Osteoblast (primary cell): ENCODE data around the gene DTX3. TPM values are rescaled to one million over a fixed set of nuclear protein-coding genes. Genes with fewer than 3 reads are reported as not detected.
"Not testable (repeated sequence)": the region's sequence is repeated elsewhere in the genome, so short reads cannot be mapped to it uniquely, and the experiment has no call there.

Source experiments
- DNase-seq: peaks from one replicate; pipeline ENCODE4 v3.0.0; 2011; ENCODE audit warnings: low spot score, mixed read lengths; ENCODE audit not compliant: insufficient read length; ENCODE audit errors: missing footprints
- H2AFZ ChIP-seq: 2 replicates; pipeline ENCODE4 v1.6.0; 2011; ENCODE audit warnings: mild to moderate bottlenecking, low read length
- H3K27ac ChIP-seq: 2 replicates; pipeline ENCODE4 v1.5.1; 2011; ENCODE audit warnings: mild to moderate bottlenecking, low read depth, low read length, moderate library complexity
- H3K27me3 ChIP-seq: 2 replicates; pipeline ENCODE4 v1.6.0; 2012; ENCODE audit warnings: mild to moderate bottlenecking, control low read depth, inconsistent platforms, low read length, moderate library complexity; ENCODE audit not compliant: insufficient read depth
- H3K36me3 ChIP-seq: 2 replicates; pipeline ENCODE4 v1.5.1; 2011; ENCODE audit warnings: mild to moderate bottlenecking, low read length, control low read depth, moderate library complexity; ENCODE audit not compliant: insufficient read depth
- H3K4me1 ChIP-seq: 2 replicates; pipeline ENCODE4 v1.5.1; 2011; ENCODE audit warnings: mild to moderate bottlenecking, low read length, control low read depth, moderate library complexity; ENCODE audit not compliant: insufficient read depth
- H3K4me2 ChIP-seq: 2 replicates; pipeline ENCODE4 v1.6.0; 2011; ENCODE audit warnings: mild to moderate bottlenecking, low read length; ENCODE audit not compliant: insufficient read depth
- H3K4me3 ChIP-seq: fragments of 200-600 bp; sonication (generic); 3 replicates; pipeline ENCODE4 v1.5.1; 2012; ENCODE audit warnings: mild to moderate bottlenecking, low read length, inconsistent platforms; ENCODE audit not compliant: insufficient read depth
- H3K79me2 ChIP-seq: 2 replicates; pipeline ENCODE4 v1.6.0; 2012; ENCODE audit warnings: mild to moderate bottlenecking, low read length, control low read depth, inconsistent platforms; ENCODE audit not compliant: insufficient read depth
- H3K9me3 ChIP-seq: 2 replicates; pipeline ENCODE4 v1.5.1; 2011; ENCODE audit warnings: low read depth, low read length, control low read depth
- H4K20me1 ChIP-seq: 2 replicates; pipeline ENCODE4 v1.6.0; 2012; ENCODE audit warnings: mild to moderate bottlenecking, low read length, control low read depth; ENCODE audit not compliant: insufficient read depth
- CTCF ChIP-seq: IDR thresholded peaks from 2 replicates; pipeline ENCODE4 v1.5.1; 2011; ENCODE audit warnings: mild to moderate bottlenecking, low read depth, low read length, moderate library complexity; ENCODE audit errors: extremely low read depth
- total RNA-seq: library from RNA; depleted of rRNA; stranded (reverse); fragments of >200 nt; gene quantifications from 2 replicates; pipeline ENCODE4 v1.2.3, GENCODE V29; 2012

The DTX3 gene
- total RNA-seq, 1 donor: 21.4 TPM

- Histone ChIP-seq H3K27ac (no peak overlapping the region), H3K36me3 (no peaks in the 10 kb centered on the region), H3K79me2 (no peaks in the 10 kb centered on the region), H3K4me3 (peak overlapping the region; percentile 65), H3K9me3 (no peaks in the 10 kb centered on the region), H3K27me3 (peaks cover 37% of the 10 kb centered on the region), H3K4me1 (no peaks in the 10 kb centered on the region), H2AFZ (peak overlapping the region; percentile 62), H3K4me2 (peak overlapping the region; percentile 78), H4K20me1 (no peaks in the 10 kb centered on the region)
- no peak for TF ChIP-seq CTCF
- peak; percentile 73 for DNase-seq
Observed at GRCh38 chr12:57632073-57632957, 27.7 kb downstream of the DTX3 start.

GRCh38 chr12:57632958-57633840 lies 28.6 kb downstream of the DTX3 start, which contains the start of gene B4GALNT1:
B4GALNT1 (minus strand) TSS chr12:57633201; CDS start chr12:57632132, 1,069 bp downstream.
- Histone ChIP-seq H3K4me1 (no peaks in the 10 kb centered on the region), H2AFZ (peak within 1 kb of the TSS; percentile 62), H3K4me3 (peak within 1 kb of the TSS; percentile 65), H3K79me2 (no peaks in the 10 kb centered on the region), H3K27me3 (peaks cover 33% of the 10 kb centered on the region), H4K20me1 (no peaks in the 10 kb centered on the region), H3K9me3 (no peaks in the 10 kb centered on the region), H3K4me2 (peak within 1 kb of the TSS; percentile 78), H3K36me3 (no peaks in the 10 kb centered on the region), H3K27ac (no peak within 1 kb of the TSS)
- peak; percentile 63 for TF ChIP-seq CTCF
- peak; percentile 95 for DNase-seq

- H3K4me1 ChIP-seq, H3K79me2 ChIP-seq, H3K4me2 ChIP-seq, H3K36me3 ChIP-seq, H2AFZ ChIP-seq, H3K27ac ChIP-seq, H3K4me3 ChIP-seq, DNase-seq, H3K9me3 ChIP-seq, H4K20me1 ChIP-seq: not testable (repeated sequence)
- H3K27me3 ChIP-seq: peaks cover 42% of the 10 kb centered on the region
Observed at GRCh38 chr12:57636731-57637130, 32.1 kb downstream of the DTX3 start.

- peaks cover 35% of the 10 kb centered on the region for H3K27me3 ChIP-seq
- no peaks in the 10 kb centered on the region for H4K20me1 ChIP-seq
- no peak overlapping the region for H2AFZ ChIP-seq
- no peaks in the 10 kb centered on the region for H3K4me1 ChIP-seq
- H3K79me2 ChIP-seq: no peaks in the 10 kb centered on the region
- no peaks in the 10 kb centered on the region for H3K36me3 ChIP-seq
- no peaks in the 10 kb centered on the region for H3K9me3 ChIP-seq
- no peak overlapping the region for H3K4me2 ChIP-seq
- peak; percentile 36 for DNase-seq
- H3K4me3 ChIP-seq: no peak overlapping the region
- H3K27ac ChIP-seq: no peak overlapping the region
- no peak for TF ChIP-seq CTCF
Observed at GRCh38 chr12:57637364-57637763, 32.7 kb downstream of the DTX3 start.
